Stimulated activated CD8-positive, alpha-beta memory T cell treated with anti-CD3 and anti-CD28 coated beads, Interleukin-15, amount 100 ng/mL, for 4 hours (primary cell): ENCODE data around the gene DAAM2.

Experiments used
- DNase-seq, 2 donors: peaks; one replicate each; pipeline ENCODE4 v3.0.0-alpha.2; 2020; ENCODE audit warnings: low read depth in 2 of 2

DAAM2 gene

GRCh38 chr6:39887692-39888450 is 95.7 kb downstream of the DAAM2 start:
- no peak for DNase-seq

GRCh38 chr6:39889229-39889628 is 97.1 kb downstream of the DAAM2 start:
- DNase-seq, result no peak

GRCh38 chr6:39891353-39891752 is 99.2 kb downstream of the DAAM2 start:
- DNase-seq, result no peak

GRCh38 chr6:39891976-39892375 is 99.8 kb downstream of the DAAM2 start:
- DNase-seq, result no peak

GRCh38 chr6:39892490-39893129 is 100.4 kb downstream of the DAAM2 start:
- no peak for DNase-seq

- DNase-seq, result no peak
These were observed 101.1 kb downstream of the DAAM2 start for GRCh38 chr6:39893286-39893685.

GRCh38 chr6:39896701-39897100 is 104.5 kb downstream of the DAAM2 start:
- no peak for DNase-seq

- no peak for DNase-seq
These were observed 105.5 kb downstream of the DAAM2 start for GRCh38 chr6:39897698-39898097.

- DNase-seq, result no peak
These were observed 106.4 kb downstream of the DAAM2 start for GRCh38 chr6:39898625-39899024.

- no peak for DNase-seq
These were observed 107.5 kb downstream of the DAAM2 start for GRCh38 chr6:39899554-39900295.

GRCh38 chr6:39901116-39901655 is 109.0 kb downstream of the DAAM2 start:
- no peak for DNase-seq

GRCh38 chr6:39901670-39902069 is 109.5 kb downstream of the DAAM2 start:
- no peak for DNase-seq

GRCh38 chr6:39902136-39902535 is 110.0 kb downstream of the DAAM2 start:
- no peak for DNase-seq

GRCh38 chr6:39902786-39903465 is 110.8 kb downstream of the DAAM2 start:
- DNase-seq, result no peak

GRCh38 chr6:39903656-39904055 is 111.5 kb downstream of the DAAM2 start:
- DNase-seq, result no peak

- no peak for DNase-seq
These were observed 112.9 kb downstream of the DAAM2 start for GRCh38 chr6:39904946-39905639.

GRCh38 chr6:39905640-39905975 is 113.4 kb downstream of the DAAM2 start:
- DNase-seq, result no peak

- DNase-seq, result no peak
These were observed 114.2 kb downstream of the DAAM2 start for GRCh38 chr6:39906318-39906761.

GRCh38 chr6:39907871-39908575 is 115.8 kb downstream of the DAAM2 start:
- DNase-seq, result no peak

- DNase-seq, result no peak
These were observed 116.8 kb downstream of the DAAM2 start for GRCh38 chr6:39908838-39909583.
